Ectodermal cell (in vitro differentiated cells): ENCODE measurements around the gene MAPKAP1.

Experiments used
- H3K27ac ChIP-seq: 2 replicates; pipeline ENCODE4 v1.7.0; 2013; ENCODE audit warnings: mild to moderate bottlenecking, low read depth, low read length; ENCODE audit not compliant: insufficient read depth, poor library complexity, severe bottlenecking
- H3K27me3 ChIP-seq: 2 replicates; pipeline ENCODE4 v1.7.0; 2013; ENCODE audit warnings: mild to moderate bottlenecking, low read length; ENCODE audit not compliant: insufficient read depth, control insufficient read depth, poor library complexity, severe bottlenecking
- H3K36me3 ChIP-seq: one replicate; pipeline ENCODE4 v1.7.0; 2013; ENCODE audit warnings: low read length; ENCODE audit not compliant: control insufficient read depth, insufficient read depth
- H3K4me1 ChIP-seq: one replicate; pipeline ENCODE4 v1.7.0; 2013; ENCODE audit warnings: low read length; ENCODE audit not compliant: control insufficient read depth, insufficient read depth
- H3K4me3 ChIP-seq: 2 replicates; pipeline ENCODE4 v1.7.0; 2013; ENCODE audit warnings: low read depth, low read length, control low read depth; ENCODE audit not compliant: insufficient read depth
- H3K9me3 ChIP-seq: 2 replicates; pipeline ENCODE4 v1.7.0; 2013; ENCODE audit warnings: mild to moderate bottlenecking, low read length, moderate library complexity; ENCODE audit not compliant: control insufficient read depth
- WGBS, 2 experiments: methylation state at CpG; one replicate each; pipeline ENCODE4 v1.1.7; 2013; ENCODE audit warnings: missing lambda C conversion rate in 2 of 2; 5-methylcytosine and 5-hydroxymethylcytosine counted together

The MAPKAP1 gene

GRCh38 chr9:125591888-125592287 lies 115.1 kb downstream of the MAPKAP1 start:
- Histone ChIP-seq H3K9me3 (no peaks in the 10 kb centered on the region), H3K27me3 (no peaks in the 10 kb centered on the region), H3K4me3 (no peak overlapping the region), H3K27ac (no peak overlapping the region), H3K4me1 (no peaks in the 10 kb centered on the region), H3K36me3 (no peaks in the 10 kb centered on the region)
- 96 to 99% methylated on average over 4 of the region's 4 CpGs for WGBS, 2 experiments

- Histone ChIP-seq H3K27ac (no peak overlapping the region), H3K4me1 (no peaks in the 10 kb centered on the region), H3K4me3 (no peak overlapping the region), H3K36me3 (no peaks in the 10 kb centered on the region), H3K27me3 (no peaks in the 10 kb centered on the region), H3K9me3 (no peaks in the 10 kb centered on the region)
- 90 to 97% methylated on average over 2 of the region's 3 CpGs for WGBS, 2 experiments
Observed at GRCh38 chr9:125591245-125591644, 115.8 kb downstream of the MAPKAP1 start.

- H3K4me1 ChIP-seq, result no peaks in the 10 kb centered on the region
- H3K36me3 ChIP-seq, result no peaks in the 10 kb centered on the region
- 92 to 93% methylated on average over 3 to 4 of the region's 4 CpGs for WGBS, 2 experiments
- no peaks in the 10 kb centered on the region for H3K27me3 ChIP-seq
- H3K27ac ChIP-seq, result no peak overlapping the region
- no peak overlapping the region for H3K4me3 ChIP-seq
- no peaks in the 10 kb centered on the region for H3K9me3 ChIP-seq
Observed at GRCh38 chr9:125589287-125589686, 117.7 kb downstream of the MAPKAP1 start.

DNA sequence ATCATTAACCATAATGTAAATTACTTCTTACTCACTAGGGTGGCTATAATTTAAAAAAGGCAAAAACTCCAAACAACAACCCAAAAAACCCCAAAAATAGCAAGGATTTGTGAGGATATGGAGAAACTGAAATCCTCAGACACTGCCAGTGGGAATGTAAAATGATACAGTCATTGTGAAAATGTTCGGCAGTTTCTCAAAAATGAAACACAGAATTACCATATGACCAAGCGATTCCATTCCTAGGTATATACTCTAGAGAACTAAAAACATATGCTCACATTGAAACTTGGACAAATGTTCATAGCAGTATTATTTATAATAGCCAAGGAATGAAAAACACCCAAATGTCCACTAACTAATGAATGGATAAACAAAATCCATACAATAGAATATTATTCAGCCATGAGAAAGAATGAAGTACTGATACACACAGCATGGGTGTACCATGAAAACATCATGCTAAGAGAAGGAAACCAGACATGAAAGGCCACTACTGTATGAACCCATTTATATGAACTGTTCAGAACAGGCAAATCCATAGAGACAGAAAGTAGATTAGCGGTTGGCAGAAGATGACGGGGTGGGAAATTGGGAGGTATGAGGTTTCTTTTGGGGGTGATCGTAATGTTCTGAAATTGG lies 119.1 kb downstream of the MAPKAP1 start:
- 96 to 98% methylated on average over 4 of the region's 5 CpGs for WGBS, 2 experiments

DNA sequence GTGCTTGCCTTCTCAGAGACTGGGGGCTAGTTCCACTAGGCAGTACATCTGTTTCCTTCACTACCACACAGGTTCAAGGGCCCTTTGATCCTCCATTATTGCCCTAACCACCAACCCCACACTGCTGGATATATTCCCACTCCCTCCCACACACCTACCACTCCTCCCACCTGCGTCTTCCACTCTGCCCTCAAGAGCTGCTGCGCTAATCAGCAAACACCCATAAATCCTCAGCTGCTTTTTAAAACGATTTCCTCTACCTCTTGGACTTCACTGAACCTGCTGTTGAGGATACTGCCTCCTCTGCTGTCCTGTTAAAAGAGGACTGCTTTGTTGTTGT lies 120.9 kb downstream of the MAPKAP1 start:
- WGBS, 2 experiments, result 91 to 92% methylated on average over 3 of the region's 3 CpGs
- Histone ChIP-seq H3K36me3 (no peaks in the 10 kb centered on the region), H3K9me3 (no peaks in the 10 kb centered on the region), H3K27ac (no peak overlapping the region), H3K27me3 (no peaks in the 10 kb centered on the region), H3K4me1 (no peaks in the 10 kb centered on the region), H3K4me3 (no peak overlapping the region)

More for the DNA sequence above, 119.1 kb downstream of the MAPKAP1 start:
- Histone ChIP-seq H3K36me3 (no peaks in the 10 kb centered on the region), H3K4me1 (no peaks in the 10 kb centered on the region), H3K4me3 (no peak overlapping the region), H3K9me3 (no peaks in the 10 kb centered on the region), H3K27me3 (no peaks in the 10 kb centered on the region), H3K27ac (no peak overlapping the region)

GRCh38 chr9:125585503-125586171 lies 121.4 kb downstream of the MAPKAP1 start:
- no peak overlapping the region for H3K27ac ChIP-seq
- H3K27me3 ChIP-seq, result no peaks in the 10 kb centered on the region
- WGBS, 2 experiments, result 94% methylated on average over 11 of the region's 11 CpGs
- no peaks in the 10 kb centered on the region for H3K9me3 ChIP-seq
- no peaks in the 10 kb centered on the region for H3K36me3 ChIP-seq
- H3K4me3 ChIP-seq, result no peak overlapping the region
- H3K4me1 ChIP-seq, result no peaks in the 10 kb centered on the region

GRCh38 chr9:125580701-125581286 lies 126.2 kb downstream of the MAPKAP1 start:
- H3K27ac ChIP-seq, result no peak overlapping the region
- no peak overlapping the region for H3K4me3 ChIP-seq
- H3K27me3 ChIP-seq, result no peaks in the 10 kb centered on the region
- no peaks in the 10 kb centered on the region for H3K36me3 ChIP-seq
- WGBS, 2 experiments, result 93 to 94% methylated on average over 3 to 4 of the region's 4 CpGs
- H3K9me3 ChIP-seq, result no peaks in the 10 kb centered on the region
- no peaks in the 10 kb centered on the region for H3K4me1 ChIP-seq

DNA sequence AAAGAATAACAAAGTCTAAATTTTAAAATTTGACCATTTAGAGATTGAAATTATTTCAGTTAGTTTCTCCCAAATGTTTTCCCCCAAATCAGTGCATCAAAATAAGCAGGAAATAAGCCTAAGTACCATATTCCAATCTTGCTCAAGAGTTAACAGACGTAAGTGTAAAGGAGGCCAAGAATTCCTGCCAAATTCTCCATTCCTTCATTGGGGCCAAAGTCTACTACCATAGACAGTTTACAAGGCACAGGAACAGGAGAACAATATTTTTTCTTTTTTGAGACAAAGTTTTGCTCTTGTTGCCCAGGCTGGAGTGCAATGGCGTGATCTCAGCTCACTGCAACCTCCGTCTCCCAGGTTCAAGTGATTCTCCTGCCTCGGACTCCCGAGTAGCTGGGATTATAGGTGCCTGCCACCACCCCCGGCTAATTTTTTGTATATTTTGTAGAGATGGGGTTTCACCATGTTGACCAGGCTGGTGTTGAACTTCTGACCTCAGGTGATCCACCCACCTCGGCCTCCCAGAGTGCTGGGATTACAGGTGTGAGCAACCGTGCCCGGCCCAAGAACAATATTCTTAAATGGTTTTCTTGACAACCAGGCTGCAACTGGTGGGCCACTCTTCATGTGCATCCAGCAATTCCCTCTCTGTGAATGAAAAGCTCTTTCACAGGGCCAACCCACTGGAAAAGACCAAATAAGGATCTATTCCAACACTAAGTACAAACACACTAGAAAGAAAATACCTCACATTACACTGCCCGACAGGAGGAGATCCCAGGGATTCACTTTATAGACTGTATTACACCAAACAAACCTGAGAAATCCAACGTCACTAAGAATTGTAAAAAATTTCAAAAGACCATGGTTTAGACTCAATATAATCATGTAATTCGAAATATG lies 127.7 kb downstream of the MAPKAP1 start:
- H3K4me1 ChIP-seq, result no peaks in the 10 kb centered on the region
- no peak overlapping the region for H3K27ac ChIP-seq
- no peaks in the 10 kb centered on the region for H3K9me3 ChIP-seq
- no peaks in the 10 kb centered on the region for H3K27me3 ChIP-seq
- H3K4me3 ChIP-seq, result no peak overlapping the region
- WGBS, 2 experiments, result 93 to 96% methylated on average over 11 to 12 of the region's 12 CpGs
- H3K36me3 ChIP-seq, result no peaks in the 10 kb centered on the region

- H3K4me3 ChIP-seq, result no peak overlapping the region
- 86 to 100% methylated on average over 1 to 2 of the region's 2 CpGs for WGBS, 2 experiments
- no peaks in the 10 kb centered on the region for H3K4me1 ChIP-seq
- no peaks in the 10 kb centered on the region for H3K36me3 ChIP-seq
- H3K27me3 ChIP-seq, result no peaks in the 10 kb centered on the region
- H3K27ac ChIP-seq, result no peak overlapping the region
- peaks cover under 1% of the 10 kb centered on the region for H3K9me3 ChIP-seq
Observed at GRCh38 chr9:125574126-125574877, 132.7 kb downstream of the MAPKAP1 start.
